Mesodermal cell (in vitro differentiated cells): ENCODE results near the gene PLOD2. TPM values are rescaled to one million over a fixed set of nuclear protein-coding genes. Genes with fewer than 3 reads are reported as not detected.

ENCODE experiments used
- H3K27ac ChIP-seq: 2 replicates; pipeline ENCODE4 v1.7.0; 2013; ENCODE audit warnings: mild to moderate bottlenecking, low read depth, low read length, moderate library complexity; ENCODE audit not compliant: severe bottlenecking
- H3K36me3 ChIP-seq: 2 replicates; pipeline ENCODE4 v1.7.1; 2013; ENCODE audit warnings: mild to moderate bottlenecking, low read length, moderate library complexity; ENCODE audit not compliant: control insufficient read depth, insufficient read depth
- H3K4me1 ChIP-seq: one replicate; pipeline ENCODE4 v1.7.1; 2013; ENCODE audit warnings: mild to moderate bottlenecking, low read length; ENCODE audit not compliant: insufficient read depth, control insufficient read depth, poor library complexity, severe bottlenecking
- H3K4me3 ChIP-seq: 2 replicates; pipeline ENCODE4 v1.7.0; 2013; ENCODE audit warnings: low read length, control low read depth, mild to moderate bottlenecking; ENCODE audit not compliant: insufficient read depth, poor library complexity, severe bottlenecking; ENCODE audit errors: extremely low read depth
- H3K9me3 ChIP-seq: 2 replicates; pipeline ENCODE4 v1.7.1; 2013; ENCODE audit warnings: mild to moderate bottlenecking, low read length, moderate library complexity; ENCODE audit not compliant: control insufficient read depth
- WGBS, 2 experiments: methylation state at CpG; one replicate each; pipeline ENCODE4 v1.1.5; 2013; ENCODE audit warnings: missing lambda C conversion rate in 2 of 2; ENCODE audit not compliant: insufficient coverage in 2 of 2; 5-methylcytosine and 5-hydroxymethylcytosine counted together
- polyA plus RNA-seq, 2 experiments: library from polyadenylated mRNA; stranded (reverse); fragments of 50-300 nt; gene quantifications; one replicate each; pipeline ENCODE4 v1.2.3, GENCODE V29; 2013

The PLOD2 gene
- 36.9 TPM for polyA plus RNA-seq (2013, experiment 1 of 2)
- 42.3 TPM for polyA plus RNA-seq (2013, experiment 2 of 2)

DNA sequence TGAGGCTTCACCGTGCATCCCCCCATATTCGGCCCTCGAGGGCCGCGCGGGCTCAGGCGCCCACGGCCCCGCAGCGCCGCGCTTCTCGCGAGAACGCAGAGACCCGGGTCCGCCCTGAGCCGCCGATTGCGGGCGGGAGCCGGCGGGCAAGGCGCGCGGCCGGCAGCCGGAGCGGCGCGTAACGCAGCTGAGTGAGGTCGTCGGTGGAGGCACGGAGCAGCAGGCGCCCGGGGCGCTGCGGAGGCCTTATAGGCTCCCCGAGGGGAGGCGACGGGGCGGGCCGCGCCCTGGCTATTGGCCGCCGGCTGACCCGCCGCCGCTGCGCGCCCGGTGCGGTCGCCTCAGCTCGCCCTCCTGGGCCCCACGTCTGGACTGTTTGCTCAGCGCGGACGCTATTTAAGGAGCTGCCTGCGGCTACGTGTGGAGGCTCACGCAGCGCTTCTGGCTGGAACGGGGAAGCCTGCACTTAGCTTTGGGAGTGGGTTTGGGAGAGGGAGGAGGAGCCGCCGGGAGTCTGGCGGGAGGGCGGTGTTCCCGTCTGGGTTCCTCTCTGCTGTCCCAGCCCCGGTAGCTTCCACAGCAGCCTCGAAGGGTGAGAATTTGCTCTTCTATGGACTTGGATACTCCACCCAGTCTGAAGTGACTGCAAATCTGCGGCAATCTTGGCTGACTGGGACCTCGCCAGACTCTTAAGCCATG, at the start of gene PLOD2:
TSS of gene PLOD2 (minus strand) at position 221 of the 699 bp plus-strand sequence. CDS start at position 26, 195 bp downstream.
- Histone ChIP-seq H3K4me1 (peaks cover 7% of the 10 kb centered on the region), H3K27ac (peak within 1 kb of the TSS; percentile 84), H3K4me3 (peak within 1 kb of the TSS; percentile 74), H3K36me3 (no peaks in the 10 kb centered on the region), H3K9me3 (no peaks in the 10 kb centered on the region)
- 3 to 5% methylated on average over 68 to 72 of the region's 74 CpGs for WGBS, 2 experiments

DNA sequence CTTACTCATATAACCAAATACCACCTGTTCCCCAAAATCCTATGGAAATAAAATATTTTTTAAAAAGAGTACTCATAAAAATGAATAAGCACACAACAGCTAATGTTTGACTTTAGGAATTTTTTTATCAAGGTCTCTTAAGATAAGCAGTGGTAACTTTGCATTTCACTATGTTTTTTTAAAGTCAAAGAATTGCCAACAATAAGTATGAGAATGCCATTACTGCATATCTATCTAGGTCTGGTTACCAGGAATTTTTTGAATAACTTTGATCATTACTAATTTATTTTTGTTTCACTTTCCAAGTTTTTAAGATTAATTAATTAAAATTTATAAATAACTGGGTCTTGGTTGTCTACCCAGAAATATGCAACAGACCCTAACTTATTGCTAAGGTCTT, 48.4 kb upstream of the PLOD2 start:
- Histone ChIP-seq H3K4me3 (no peak overlapping the region), H3K36me3 (no peaks in the 10 kb centered on the region), H3K27ac (no peak overlapping the region), H3K4me1 (no peaks in the 10 kb centered on the region), H3K9me3 (no peaks in the 10 kb centered on the region)

DNA sequence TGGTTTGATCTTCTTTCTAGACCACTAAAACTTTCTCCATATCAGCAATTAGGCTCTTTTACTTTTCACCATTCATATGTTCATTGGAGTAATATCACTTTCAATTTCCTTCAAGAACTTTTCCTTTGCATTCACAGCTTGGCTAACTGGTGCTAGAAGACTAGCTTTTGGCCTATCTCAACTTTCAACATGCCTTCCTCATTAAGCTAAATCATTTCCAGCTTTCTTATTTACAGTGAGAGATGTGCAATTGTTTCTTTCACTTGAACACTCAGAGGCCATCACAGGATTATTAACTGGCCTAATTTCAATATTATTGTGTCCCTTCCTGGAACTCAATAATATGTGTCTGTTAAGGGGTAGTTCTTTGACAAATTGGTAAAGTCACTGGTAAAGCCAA, 42.8 kb upstream of the PLOD2 start:
- Histone ChIP-seq H3K36me3 (no peaks in the 10 kb centered on the region), H3K9me3 (no peaks in the 10 kb centered on the region), H3K27ac (no peak overlapping the region), H3K4me3 (no peak overlapping the region), H3K4me1 (no peaks in the 10 kb centered on the region)

DNA sequence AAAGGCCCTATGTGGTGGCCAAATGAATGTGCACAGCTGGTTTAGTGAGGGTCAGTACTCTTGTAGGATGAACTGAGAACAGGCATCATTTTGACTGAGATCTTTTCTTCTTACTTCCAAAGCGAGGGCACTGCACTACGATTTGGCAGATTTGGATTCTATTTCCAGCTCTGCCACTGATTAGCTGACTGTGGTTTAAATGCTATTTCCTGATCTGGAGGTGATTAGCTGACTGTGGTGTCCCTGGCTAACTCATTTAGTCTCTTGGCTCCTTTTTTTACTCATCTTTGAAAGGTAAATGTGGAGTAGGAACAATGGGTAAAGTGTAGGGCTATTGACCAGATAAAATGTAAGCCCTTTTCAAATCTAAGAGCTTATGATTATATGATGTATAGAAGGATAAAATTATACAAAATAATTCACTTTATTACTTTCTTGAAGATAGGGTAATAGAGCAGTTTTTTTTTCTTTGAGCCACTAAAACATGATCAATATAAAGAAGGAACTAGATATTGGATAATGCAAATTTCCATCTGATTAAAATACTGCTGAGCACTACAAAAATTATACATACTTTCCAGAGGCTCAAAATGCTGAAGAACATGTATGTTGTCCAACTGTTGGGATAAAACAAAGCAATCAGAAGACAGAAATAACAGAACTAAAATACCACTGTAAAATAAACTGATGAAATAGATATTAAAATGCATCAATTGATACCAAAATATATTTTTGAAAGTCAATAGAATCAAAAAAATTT, 39.7 kb upstream of the PLOD2 start:
- Histone ChIP-seq H3K4me1 (no peaks in the 10 kb centered on the region), H3K36me3 (no peaks in the 10 kb centered on the region), H3K4me3 (no peak overlapping the region), H3K9me3 (no peaks in the 10 kb centered on the region), H3K27ac (no peak overlapping the region)
- no CpG with 5 or more reads among the region's 2 CpGs for WGBS, 2 experiments

DNA sequence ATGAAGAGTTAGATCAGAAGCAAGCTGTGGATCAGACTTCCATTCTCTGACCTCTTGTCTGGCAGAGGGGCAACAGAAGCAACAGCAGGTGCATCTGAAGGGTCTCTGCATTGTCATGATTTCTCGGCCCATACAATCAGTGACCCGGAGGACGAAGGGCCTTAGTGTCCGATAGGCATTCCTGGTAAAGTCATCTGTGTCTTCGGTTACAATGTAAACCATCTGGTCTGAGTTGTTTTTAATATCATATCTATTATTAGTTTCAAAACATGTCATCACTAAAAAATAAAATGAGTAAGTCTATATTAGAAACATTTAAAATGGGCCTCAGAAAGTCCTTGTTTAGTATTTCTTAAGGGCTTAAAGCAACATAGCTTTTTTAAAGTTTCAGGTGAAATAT, 38.8 kb upstream of the PLOD2 start:
- WGBS, 2 experiments = 100% methylated on average over 1 to 3 of the region's 5 CpGs
- Histone ChIP-seq H3K9me3 (no peaks in the 10 kb centered on the region), H3K27ac (no peak overlapping the region), H3K4me3 (no peak overlapping the region), H3K4me1 (peaks cover 3% of the 10 kb centered on the region), H3K36me3 (no peaks in the 10 kb centered on the region)

DNA sequence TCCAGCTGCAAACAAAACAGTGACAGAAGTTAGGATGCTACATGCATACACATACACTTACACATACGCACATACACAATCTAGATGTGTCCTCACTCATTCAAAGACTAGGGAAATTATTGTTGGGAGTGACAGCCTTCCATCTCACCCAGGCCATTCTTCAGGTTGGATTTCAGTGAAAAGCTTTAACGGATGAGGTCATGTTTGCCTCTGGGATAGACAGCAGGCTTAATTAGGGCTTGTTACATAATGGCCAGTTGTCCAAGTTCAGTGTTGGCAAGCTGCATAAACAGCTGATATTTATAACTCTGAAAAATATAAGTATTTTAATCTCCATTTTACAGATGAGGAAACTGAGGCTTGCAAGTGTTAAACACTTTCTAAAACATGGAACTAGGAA, 35.8 kb upstream of the PLOD2 start:
- H3K36me3 ChIP-seq = no peaks in the 10 kb centered on the region
- H3K27ac ChIP-seq = no peak overlapping the region
- no peaks in the 10 kb centered on the region for H3K9me3 ChIP-seq
- H3K4me3 ChIP-seq = no peak overlapping the region
- peaks cover 3% of the 10 kb centered on the region for H3K4me1 ChIP-seq
- WGBS, 2 experiments = 100% methylated on average over 1 of the region's 2 CpGs; no CpG with 5 or more reads in 1 of the 2 experiments

DNA sequence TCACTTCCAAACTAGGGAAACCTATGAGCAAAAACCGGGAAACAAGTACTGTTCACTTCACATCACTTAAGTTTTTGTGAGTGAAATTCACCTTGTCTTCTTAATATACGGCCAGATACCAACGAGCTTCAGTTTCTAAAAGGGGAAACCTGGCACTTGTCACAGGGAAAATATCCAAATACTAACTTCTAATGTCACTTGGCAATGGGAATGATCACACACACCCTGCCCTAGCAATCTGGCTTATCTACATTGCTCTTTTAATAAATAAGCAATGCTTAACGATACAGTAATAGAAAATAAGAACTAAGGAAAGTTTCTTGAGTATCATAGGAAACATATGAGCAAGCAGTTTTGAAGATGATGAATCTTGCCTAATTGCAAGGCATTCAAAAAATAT, 34.6 kb upstream of the PLOD2 start:
- WGBS, 2 experiments = 80 to 94% methylated on average over 2 to 3 of the region's 4 CpGs
- Histone ChIP-seq H3K9me3 (no peaks in the 10 kb centered on the region), H3K36me3 (no peaks in the 10 kb centered on the region), H3K27ac (no peak overlapping the region), H3K4me3 (no peak overlapping the region), H3K4me1 (peaks cover 3% of the 10 kb centered on the region)

DNA sequence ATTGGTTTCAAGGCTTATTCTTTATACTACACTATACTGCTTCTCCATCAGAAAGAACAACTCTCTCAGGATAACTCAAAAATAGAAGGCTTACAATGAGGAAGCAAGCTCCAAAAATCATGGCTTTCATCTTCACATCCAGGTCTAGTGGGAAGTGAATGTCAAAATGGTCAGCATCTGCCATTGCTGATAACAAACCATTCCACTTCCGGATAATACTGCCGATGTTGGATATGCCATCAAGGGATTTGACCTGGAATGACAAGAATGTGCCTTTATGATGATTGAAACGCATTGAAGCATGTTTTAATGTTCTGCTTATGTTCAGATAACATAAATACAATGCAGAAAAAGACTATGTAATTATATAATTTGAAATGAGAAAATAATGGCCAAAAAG, 34.0 kb upstream of the PLOD2 start:
- Histone ChIP-seq H3K4me1 (peaks cover 3% of the 10 kb centered on the region), H3K27ac (no peak overlapping the region), H3K9me3 (no peaks in the 10 kb centered on the region), H3K4me3 (no peak overlapping the region), H3K36me3 (no peaks in the 10 kb centered on the region)
- no CpG with 5 or more reads among the region's 3 CpGs for WGBS, 2 experiments

- no peak overlapping the region for H3K27ac ChIP-seq
- H3K4me1 ChIP-seq = peaks cover 3% of the 10 kb centered on the region
- H3K9me3 ChIP-seq = no peaks in the 10 kb centered on the region
- WGBS, 2 experiments = no CpG with 5 or more reads among the region's 1 CpG
- no peaks in the 10 kb centered on the region for H3K36me3 ChIP-seq
- no peak overlapping the region for H3K4me3 ChIP-seq
These were observed 30.1 kb upstream of the PLOD2 start for GRCh38 chr3:146191051-146191450.

- H3K9me3 ChIP-seq = no peaks in the 10 kb centered on the region
- no peak overlapping the region for H3K4me3 ChIP-seq
- H3K27ac ChIP-seq = no peak overlapping the region
- H3K36me3 ChIP-seq = no peaks in the 10 kb centered on the region
- WGBS, 2 experiments = 6 to 10% methylated on average over 4 to 5 of the region's 6 CpGs
- H3K4me1 ChIP-seq = no peaks in the 10 kb centered on the region
These were observed 28.7 kb upstream of the PLOD2 start for GRCh38 chr3:146189519-146190173.
